Kidney tubule cell (primary cell): ENCODE data around the gene BMPR1A.

Experiments used
- DNase-seq: peaks from one replicate; pipeline ENCODE4 v3.0.0-alpha.2; 2018; ENCODE audit warnings: low spot score

The BMPR1A gene

DNA sequence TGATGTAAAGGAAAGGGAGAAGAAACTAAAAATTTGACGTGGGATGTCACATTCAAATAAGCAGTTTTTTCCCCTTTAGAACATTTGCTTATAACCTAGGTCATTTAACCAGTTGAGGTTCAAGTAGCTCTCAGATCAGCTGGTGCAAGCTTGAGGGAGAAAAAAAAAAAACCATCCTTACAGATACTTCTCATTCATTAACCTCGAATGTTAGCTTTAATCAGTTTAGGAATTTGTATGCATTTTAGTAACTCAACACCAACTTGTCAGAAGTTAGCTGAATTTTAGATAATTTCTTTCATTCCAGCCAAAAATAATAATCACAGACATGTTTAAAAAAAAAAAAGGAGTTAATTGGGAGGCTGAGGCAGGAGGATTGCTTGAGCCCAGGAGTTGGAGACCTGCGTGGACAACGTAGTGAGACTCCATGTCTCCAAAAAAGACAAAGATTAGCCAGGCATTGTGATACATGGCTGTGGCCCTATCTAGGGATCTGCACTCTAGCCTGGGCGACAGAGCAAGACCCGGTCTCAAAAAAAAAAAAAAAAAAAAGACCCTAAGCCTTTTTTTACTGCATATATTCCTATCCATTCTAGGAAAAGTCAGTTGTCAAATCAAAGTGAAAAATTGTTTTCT lies 46.2 kb downstream of the BMPR1A start:
- no peak for DNase-seq

DNA sequence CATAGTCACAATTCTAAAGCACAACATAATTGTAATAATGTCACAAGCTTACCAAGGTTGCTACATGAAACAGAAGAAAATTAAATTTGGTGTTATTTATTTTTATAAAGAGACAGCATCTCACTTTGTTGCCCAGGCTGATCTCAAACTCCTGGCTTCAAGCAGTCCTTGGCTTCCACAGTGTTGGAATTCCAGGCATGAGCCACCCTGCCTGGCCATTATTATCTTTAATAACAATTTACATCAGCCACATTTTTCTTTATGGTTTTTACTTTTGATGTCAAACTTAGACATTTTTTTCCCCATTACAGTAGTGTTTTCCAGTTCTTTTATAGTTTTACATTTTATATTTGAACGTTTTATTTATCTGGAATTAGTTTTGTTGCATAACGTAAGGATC lies 46.7 kb downstream of the BMPR1A start:
- DNase-seq = no peak

DNA sequence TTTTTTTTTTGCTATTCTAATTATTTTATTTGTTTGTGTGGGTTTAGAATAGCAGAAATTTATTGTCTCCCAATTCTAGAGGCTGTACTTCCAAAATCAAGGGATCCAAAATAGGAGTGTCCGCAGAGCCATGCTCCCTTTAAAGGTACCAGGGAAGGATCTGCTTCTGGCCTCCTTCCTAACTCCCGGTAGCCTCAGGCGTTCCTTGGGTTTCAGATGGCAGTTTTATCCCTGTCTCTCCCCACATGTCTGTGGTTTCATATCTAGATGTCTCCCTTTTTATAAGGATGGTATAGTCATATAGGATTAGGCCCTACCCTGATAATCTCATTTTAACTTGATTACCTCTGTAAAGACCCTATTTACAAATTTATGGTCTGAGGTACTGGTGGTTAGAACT lies 48.4 kb downstream of the BMPR1A start:
- no peak for DNase-seq

DNA sequence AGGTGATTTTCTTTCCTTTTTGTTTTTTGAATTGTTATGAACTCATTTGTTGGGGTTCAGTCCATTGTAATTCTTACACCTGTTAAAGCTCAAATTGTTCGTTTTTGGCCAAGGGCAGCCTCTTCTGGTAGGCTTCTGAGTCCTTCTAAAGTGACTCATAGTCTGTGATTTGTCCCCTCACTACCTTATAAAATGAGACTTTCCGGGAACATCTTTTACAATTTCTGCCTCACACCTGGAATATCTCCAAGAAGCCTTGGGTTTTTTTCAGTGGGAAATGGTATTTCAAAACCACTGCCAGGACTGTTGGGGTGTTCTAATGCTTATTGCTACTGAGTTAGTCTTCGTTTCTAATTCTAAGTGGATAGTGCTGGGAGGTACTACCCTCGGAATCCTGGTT lies 56.7 kb downstream of the BMPR1A start:
- DNase-seq = no peak

DNA sequence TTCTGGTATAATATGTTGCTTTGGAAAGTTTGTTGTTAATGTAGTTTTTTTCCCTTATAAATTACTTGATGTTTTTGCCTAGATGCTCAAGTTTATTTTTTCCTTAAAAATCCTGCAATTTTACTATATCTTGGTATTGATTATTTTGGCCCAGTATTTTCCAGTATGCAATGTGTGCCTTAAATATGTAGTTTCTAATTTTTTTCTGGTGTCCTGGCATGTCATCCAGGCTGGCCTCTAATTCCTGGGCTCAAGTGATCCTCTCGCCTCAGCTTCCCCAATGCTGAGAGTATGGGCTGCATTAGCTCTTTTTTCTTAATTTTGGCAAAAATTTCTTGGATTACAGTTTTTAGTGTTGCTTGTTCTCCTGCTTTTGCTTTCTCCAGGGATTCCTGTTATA lies 57.6 kb downstream of the BMPR1A start:
- DNase-seq = no peak

DNA sequence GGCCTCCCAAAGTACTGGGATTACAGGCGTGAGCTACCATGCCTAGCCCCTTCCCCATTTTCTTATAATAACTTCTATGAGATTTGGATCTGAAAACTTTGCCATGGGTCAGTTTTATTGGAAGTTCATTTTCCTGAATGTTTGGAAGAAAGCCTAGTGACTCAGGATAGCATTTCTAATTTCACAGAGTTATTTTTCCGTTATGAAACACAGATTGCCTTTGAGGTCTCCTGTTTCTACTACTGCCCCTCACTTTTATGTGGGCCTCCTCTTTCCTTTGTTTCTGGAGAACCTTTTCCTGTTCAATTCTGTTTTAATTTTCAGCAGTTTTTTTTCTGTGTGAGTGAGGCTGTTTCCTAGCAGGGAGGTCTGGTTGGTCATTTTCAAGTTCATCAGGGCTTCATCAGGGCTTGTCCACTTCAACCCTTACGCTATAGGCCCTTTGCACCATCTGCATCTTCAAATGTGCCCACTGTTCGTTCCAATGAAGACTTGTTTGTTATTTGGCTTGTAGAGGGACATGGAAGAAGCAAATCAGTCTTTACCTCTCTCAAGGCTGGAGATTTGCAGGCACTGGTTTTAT lies 58.7 kb downstream of the BMPR1A start:
- no peak for DNase-seq

DNA sequence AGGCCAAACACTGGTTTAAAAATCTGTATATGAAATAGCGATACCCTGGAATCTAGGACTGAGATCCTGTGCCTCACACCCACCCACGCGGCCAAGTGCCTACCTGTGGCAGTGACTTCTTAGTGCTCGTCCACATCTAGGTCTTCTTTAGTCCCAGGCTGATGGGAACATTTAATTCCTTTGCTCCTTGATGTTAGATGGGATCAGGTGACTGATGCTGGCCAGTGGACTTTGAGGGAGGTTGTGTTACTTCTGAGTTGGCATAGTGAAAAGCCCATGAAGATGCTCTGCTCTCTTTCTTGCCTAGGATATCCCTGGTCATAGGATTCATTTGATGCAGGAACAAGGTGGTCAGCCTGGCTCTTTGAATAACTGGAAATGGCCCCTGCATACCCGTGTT lies 59.2 kb downstream of the BMPR1A start:
- DNase-seq = no peak

DNA sequence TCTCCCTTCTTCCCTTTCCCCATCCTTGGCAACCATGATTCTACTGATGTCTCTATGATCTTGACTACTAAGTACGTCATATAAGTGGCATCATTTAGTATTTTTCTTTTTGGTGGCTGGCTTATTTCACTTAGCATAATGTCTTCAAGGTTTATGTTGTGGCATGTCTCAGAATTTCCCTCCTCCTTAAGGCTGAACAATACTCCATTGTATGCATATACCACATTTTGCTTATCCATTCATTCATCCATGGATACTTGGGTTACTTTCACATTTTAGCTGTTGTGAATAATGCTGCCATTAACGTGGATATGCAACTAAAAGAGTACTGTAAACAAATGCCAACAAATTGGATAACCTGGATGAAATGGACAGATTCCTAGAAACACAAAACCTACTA lies 60.8 kb downstream of the BMPR1A start:
- DNase-seq = no peak

DNA sequence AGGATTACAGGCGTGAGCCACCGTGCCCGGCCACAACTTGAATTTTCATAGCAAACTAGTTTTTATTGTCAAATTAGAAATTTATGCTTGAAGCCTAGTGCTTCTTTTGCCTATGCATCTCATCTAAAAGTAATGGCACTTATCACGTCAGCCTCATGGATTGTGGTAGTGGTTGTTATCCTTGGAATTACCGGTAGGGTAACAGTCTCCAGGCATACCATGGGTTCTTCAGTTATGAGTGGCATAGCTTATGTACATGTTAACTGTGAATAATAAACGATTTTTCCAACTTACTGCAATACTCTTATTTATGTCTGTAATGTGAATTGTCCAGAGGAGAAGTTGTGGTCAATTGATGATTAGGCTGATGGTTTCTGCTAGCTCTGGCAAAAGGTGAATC lies 63.1 kb downstream of the BMPR1A start:
- DNase-seq = no peak

DNA sequence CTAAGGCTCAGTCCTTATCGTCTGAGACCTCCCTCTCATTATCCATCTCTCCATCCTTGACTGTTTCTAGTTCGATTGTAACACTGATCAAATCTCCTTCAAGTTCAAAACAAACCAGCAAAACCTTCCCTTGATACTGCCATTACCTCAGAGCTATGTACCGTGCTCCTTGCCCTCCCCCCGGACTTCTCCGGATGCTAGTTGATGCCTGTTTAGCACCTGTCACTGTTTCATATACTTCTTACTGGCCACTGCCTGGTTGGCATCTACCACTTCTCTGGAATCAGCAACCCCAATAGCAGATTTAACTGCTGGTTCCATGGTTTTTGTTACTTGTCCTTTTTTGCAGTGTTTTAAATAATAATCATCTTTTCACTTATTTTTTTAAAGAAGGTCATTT lies 64.1 kb downstream of the BMPR1A start:
- DNase-seq = no peak

DNA sequence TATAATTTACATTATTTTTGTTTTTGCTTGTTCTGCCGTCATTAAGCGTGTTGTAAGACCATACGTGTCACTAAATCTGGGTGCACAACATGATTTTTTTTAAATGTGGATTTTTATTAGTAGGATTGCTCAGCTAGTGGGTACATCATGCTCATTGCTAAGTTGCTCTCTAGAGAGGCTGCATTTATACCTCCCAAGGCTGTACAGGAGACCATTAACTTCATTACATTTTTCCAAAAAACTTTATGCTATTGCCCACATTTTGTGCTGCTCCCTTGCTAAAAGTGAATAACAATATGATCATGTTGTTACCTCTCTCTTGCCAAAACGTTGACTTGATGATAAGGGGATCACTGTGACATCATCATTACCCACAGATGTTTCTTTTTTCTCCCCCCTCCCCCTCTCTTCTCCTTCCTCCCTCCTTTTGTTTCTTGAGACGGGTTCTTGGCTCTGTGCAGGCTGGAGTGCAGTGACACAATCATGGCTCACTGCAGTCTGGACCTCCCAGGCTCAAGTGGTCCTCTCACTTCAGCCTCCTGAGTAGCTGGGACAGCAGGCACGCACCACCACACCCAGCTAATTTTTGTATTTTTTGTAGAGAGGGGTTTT lies 65.1 kb downstream of the BMPR1A start:
- no peak for DNase-seq

DNA sequence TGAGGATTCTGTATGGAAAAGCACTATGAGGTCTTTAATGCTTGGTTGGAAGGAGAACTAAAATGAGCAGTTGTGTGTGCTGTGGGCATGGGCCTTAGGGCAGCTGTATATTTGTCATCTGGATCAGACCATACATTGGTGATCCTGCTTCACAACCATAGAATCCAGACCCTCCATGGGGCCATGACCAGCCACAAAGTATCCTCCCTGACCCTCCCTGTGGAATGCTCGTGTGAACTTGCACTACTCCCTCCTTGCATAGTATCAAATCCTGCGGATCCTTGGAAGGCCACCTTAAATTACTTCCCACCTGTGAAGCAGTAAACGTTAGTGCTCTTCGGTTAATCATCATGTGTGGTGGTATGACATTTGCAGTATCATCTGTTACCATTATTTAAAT lies 67.1 kb downstream of the BMPR1A start:
- no peak for DNase-seq

DNA sequence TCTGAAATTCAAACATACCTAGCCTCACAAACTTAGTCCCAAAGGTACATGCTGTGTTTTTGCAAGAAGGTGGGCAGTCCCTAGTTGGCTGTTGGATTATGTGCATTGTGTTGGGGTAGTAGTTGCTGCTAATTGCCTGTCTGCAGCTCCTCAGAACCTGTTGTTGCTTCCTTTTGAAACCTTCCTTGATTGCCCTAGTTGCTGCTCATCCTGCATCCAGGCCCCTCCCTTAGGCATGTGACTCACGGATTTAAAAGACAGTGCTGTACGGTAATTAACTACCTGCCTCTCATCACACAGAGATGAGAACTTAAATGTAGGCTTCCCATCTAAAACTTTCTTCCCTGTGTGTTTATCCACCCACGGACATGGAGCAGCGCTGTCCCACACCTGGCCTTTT lies 67.7 kb downstream of the BMPR1A start:
- DNase-seq = peak; percentile 10

DNA sequence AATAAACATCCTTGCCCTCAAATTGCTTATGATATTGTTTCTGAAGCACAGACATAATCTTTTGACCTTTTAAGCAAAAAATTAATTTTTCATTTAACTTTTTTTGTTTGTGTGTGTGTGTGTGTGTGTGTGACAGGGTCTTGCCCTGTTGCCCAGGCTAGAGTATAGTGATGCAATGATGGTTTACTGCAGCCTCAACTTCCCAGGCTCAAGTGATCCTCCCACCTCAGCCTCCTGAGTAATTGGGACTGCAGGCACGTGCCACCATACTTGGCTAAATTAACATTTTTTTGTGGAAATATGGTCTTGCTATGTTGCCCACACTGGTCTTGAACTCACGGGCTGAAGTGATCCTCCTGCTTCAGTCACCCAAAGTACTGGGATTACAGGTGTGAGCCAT lies 68.9 kb downstream of the BMPR1A start:
- DNase-seq = no peak

DNA sequence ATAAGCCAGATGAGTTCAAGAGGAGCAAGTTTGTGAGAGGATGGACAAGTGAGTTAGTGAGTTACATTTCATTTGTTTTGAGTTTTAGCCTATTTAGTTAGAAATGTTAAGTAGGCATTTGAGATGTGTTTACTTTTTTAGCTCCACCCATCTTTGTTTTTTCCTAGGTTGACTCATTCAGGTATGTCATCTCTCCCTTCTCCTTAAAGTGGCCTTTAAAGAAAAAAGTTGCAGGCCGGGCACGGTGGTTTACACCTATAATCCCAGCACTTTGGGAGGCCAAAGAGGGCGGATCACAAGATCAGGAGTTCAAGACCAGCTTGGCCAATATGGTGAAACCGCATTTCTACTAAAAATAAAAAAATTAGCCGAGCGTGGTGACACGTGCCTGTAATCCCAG lies 71.2 kb downstream of the BMPR1A start:
- no peak for DNase-seq

DNA sequence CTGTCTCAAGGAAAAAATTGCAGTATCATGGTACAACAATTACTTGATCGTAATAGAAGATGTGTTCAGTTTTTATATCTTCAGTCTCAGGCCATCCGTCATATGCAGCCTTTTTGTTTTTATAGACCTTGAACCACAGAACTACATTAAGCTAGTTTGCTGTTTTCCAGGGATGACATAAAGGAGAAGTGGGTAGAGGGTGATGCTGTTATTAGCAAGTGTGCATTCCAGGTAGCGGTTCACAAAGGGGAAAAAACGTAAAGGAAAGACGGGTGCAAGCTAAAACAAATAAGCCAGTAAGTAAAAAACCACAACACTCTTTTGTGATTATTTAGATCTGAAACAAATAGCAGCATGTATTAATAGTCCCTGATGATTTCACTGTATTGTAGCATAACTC lies 71.7 kb downstream of the BMPR1A start:
- DNase-seq = no peak

DNA sequence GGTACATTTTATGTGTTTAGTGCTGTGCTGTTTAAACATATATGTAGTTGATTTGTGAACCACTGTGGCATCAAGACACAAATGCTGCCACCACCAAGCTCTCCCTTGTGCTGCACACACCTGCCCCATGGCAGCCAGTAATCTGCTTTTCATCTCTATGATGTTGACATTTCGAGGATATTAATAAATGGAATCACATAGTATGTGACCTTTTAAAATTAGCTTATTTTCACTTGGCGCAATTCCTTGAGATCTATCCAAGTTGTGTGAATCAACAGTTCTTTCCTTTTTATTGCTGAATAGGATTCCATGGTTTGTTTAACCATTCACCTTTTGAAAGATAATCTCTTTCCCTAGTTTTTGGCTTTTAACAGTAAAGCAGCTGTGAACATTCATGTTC lies 73.1 kb downstream of the BMPR1A start:
- no peak for DNase-seq

DNA sequence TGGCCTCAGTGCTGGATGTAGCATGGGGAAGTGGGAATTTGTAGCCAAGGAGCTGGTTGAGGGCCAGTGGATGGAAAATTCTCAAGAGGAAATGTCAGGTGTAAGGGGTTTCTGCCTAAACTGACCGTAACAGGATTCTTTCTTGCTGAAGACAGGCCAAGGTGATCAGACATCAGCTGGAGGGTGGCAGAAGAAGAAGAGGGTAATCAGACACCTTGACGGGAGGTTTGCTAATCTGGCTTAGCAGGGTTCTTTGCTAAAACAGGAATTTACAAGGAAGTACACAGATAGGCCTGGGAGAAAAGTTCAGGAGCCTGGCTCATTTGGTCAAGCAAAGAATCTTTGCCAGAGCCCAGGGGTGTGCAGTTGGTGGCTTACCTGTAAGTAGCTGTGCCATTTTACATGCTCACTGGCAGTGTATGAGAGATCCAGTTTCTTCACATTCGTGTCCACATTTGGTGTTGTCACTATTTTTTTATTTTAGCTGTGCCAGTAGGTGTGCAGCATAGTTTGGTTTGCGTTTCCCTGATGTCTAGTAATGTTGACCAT lies 73.7 kb downstream of the BMPR1A start:
- DNase-seq = no peak

DNA sequence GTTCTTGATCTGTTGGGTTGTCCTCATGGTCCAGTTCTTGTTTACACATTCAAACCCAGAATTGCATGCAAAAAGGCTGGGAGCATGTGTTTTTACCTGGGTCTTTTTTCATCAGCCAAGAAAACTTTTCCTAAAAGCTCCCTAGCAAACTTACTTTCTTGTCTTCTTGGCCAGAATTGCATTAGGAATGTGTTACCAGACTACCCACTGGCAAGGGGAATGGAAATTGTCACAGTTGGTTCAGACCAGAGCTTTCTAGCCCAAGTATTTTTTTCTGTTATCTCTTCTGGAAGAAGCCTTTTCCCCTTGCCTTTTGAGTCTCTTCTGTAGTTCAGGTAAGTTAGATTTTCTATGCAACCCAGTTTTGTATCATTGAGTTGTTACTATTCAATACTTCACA lies 77.5 kb downstream of the BMPR1A start:
- DNase-seq = no peak

DNA sequence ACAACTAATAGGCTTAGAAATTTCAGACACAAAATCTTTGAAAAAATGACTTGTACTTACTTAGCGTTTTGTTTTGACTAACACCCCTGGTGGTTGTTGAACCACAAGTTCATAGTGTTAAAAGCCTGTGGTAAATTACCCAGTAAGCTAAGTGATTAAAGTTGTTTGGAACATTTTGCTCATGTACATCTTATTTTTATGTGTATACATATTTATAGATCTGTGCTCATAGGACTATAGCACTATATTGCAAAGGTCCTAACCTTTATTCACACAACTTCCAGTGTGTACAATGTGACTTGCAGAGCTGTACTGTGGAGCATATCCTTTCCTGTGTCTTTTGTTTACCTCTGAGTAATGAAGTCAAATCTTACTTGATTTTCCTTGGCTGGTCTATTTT lies 79.6 kb downstream of the BMPR1A start:
- no peak for DNase-seq

DNA sequence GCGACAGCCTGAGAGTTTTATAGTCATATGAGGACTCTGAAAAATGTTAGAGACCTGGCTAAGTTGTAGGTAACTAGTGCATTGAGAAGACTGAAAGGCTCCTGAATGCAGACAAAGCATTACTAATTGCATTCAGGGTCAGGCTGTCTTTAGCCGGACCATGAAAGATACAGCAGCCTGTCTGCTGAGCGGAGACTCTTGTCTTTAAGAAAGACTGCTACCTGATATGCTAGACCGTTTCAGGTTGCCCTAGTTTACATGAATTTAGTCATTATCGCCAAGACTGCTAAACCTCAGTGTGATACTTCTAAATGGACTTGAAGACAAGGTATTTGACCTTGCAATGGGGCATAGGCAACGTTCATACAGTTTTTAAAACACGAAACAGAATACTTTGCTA lies 81.2 kb downstream of the BMPR1A start:
- DNase-seq = no peak

DNA sequence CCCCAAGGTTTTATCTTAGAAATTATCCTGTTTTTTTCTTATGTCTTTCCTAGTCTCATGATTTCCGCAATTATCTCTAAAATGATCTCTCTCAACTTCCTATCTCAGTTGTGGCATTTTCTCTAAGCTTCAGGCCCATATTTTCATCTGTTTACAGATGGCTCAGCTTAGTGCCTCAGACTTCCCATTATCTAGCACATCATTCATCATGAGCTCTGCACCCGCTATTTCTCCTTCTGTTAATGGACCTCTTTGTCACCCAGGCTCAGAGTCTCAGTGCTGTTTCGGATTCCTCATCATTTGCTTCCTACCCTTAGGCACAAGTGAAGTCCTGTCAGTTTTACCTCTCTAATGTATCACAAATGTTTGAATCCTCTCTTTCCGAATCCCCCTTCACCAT lies 84.1 kb downstream of the BMPR1A start:
- no peak for DNase-seq

DNA sequence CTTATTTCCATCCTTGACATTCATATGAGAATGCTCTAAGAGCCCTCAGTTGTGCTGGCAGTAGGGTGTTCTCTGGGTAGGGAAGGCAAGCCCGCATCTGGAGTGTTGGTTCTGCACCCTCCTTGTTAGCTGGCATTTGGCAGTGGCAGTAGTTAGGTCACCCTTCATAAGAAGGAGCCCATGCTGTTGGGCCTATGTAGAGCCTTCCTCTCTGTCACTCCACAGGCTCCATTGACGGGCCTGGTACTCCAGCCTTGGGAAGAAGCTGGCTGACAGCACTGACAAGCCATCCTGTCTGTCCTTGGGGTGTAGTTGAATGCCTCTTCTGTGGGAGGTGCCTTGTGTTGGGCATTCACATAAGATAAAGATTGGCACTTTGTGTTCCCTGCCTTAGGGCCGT lies 89.7 kb downstream of the BMPR1A start:
- DNase-seq = no peak

DNA sequence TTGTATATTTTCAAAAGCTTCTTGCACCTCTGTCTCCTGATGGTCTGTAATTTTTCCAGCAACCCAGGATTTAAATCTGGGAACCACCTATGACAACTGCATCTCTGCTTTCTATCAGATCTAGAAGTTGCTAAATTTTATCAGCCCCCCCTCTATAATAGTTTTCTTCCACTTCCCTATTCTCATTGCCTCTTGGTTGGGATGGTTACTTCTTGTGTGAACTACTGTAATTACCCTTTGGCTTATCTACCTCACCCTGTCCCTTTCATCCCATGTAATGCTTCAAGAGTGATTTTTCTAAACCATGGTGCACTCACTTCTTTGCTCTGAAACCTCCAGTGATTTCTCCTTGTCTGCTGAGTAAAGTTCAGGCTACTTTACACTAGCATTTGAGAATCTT lies 92.3 kb downstream of the BMPR1A start:
- DNase-seq = no peak
